ENCODE measurements around the gene EPGN.
A peak's percentile ranks its signal among the peaks of the same experiment; 100 is the strongest.

EPGN gene

DNA sequence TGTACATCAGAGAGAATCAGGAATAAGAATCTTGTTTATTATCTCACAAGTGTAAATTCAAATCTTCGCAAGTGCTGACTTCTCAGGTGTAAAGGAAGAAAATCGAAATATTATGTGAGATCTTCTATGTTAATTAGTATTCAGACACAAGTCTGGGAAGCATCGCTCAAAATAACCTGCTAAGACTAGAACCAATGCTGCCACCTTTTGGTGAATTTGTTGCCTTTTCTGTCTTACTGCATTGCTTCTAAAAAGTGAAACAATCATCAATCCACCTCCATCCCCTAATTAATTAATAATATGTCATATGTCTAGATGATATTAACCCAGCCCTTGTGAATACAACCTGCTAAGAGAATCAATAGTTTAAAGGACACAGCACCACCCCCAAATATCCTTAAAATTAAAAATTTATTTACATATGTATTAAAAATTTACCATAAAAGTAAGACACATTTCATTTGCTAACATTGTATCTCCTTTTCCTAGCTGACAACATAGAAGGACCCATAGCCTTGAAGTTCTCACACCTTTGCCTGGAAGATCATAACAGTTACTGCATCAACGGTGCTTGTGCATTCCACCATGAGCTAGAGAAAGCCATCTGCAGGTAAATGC lies 3.5 kb downstream of the EPGN start:
- DNase-seq (ENCODE audit: low spot score) = peak; percentile 9

DNA sequence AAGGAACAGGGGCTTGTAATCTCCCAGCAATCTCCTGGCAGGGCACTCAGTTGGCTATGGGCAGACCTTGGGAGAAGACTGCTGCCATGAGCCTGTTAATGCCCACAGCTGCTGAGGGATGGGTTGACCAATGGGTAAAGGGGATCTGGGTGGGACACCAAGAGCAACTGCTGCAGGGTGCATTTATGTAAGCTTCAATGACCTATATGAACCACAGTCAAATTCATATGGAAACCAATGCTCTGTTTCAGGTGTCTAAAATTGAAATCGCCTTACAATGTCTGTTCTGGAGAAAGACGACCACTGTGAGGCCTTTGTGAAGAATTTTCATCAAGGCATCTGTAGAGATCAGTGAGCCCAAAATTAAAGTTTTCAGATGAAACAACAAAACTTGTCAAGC lies 6.1 kb downstream of the EPGN start:
- DNase-seq (ENCODE audit: low spot score) = no peak

DNA sequence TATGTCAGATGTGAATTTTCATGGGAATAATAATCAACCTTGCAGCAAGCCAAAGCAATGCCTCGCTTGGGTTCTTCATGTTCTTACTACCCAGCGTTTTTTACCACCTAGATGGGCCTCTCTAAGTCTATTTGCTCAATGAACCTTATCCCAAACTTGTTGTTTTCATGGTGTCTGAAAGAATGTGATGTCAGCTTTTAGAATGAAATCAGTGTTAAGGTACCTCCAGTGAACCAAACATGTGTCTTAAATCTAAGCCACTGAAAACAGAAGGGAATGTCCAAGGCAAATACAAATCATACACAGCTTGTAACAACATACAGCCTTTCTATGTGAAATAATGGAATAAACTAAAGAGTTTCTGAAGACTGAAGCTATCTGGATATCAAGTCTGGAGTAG lies 6.7 kb downstream of the EPGN start:
- no peak for DNase-seq (ENCODE audit: low spot score)

DNA sequence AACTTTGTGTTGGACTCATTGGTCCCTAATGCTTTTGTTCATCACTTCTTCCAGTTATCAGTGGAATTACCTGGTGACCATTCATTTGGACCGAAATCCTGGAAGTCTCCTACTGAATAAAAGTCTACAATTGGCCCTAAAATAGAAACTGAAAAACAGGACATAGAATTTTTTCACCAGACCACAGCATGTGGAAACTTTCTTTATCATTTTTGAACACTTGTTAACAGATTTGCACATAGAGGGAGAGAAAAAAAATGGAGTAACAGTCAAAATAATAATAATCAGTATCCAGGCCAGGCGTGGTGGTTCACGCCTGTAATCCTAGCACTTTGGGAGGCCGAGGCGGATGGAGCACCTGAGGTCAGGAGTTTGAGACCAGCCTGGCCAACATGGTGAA lies 7.1 kb downstream of the EPGN start:
- DNase-seq (ENCODE audit: low spot score) = no peak

DNA sequence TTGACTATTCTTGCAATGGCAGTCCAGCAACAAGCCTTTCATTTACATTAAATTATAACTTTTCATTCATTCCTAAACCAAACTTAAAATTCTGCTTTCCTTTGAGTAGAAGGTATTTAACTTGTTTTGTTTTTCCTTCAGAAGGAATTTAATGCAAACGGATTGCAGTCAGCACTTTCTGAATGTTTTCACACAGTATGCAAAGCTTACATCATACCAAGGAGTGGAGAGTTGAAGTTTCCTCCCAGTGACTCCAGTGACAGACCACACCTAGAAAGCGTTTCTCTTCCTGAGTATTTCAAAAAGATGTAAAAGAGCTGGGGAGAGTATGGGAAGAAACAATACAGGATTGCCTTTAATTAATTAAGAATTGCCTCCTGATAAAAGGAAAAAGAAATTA lies 8.1 kb downstream of the EPGN start:
- DNase-seq (ENCODE audit: low spot score) = no peak

DNA sequence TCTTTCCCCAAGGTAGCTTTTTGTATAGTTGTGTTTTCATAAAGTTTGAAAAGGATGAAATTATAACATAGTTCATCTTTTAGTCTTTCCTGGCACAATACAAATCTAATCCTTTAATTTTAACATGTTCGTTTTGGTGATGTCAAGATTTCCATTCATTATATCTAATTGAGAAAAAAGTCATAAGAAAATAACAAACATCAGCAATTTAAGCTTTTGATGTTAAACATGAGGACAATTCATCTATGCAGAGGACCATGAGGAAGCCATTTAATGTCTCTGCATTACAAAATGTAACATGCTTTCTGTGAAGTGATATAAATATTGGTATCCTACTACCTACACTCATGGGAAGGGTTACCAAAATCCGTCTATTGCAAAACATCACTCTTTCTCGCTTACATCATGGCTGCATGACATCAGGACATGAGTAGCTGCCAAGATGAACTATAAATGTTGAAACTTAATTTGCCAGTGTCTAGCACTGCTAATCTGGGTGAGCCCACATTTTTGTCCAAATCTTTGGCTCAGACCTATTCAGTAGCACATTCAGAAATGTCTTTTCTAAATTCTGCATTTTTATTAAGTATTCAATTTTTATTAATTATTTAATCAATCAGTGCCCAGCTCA lies 9.5 kb downstream of the EPGN start:
- no peak for DNase-seq (ENCODE audit: low spot score)

DNA sequence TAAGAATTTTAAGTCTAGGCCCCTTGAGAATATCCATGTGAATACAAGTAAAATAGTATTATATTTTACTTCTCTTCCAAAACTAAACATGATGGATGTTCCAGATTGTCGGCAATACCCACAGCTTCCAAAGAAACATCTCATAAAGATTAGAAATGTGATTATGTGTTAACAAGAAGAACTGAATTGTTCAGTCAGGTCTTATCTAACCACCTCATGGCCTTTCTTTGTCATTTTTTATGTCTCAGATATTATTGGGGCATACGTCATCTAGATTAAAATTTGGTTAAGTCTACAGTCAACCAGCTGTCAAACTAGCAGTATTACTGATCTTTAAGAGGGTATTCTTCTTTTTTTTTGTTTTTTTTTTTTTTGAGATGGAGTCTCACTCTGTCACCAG lies 10.0 kb downstream of the EPGN start:
- DNase-seq (ENCODE audit: low spot score) = no peak

DNA sequence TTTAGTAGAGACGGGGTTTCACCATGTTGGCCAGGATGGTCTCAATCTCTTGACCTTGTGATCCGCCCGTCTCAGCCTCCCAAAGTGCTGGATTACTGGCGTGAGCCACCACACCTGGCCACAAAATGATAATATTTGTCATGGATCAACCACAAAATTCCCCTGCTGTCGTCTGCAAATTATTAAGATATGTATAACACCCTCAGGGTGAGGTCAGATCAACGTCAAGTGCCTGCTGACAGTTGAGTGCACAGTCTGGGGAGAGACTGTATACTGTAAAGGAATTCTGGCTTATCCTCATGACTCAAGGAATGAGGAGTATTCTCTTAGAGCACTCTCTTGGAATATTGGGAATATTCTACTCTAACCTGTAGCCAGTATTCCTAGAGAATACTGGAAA lies 11.2 kb downstream of the EPGN start:
- DNase-seq (ENCODE audit: low spot score) = no peak

DNA sequence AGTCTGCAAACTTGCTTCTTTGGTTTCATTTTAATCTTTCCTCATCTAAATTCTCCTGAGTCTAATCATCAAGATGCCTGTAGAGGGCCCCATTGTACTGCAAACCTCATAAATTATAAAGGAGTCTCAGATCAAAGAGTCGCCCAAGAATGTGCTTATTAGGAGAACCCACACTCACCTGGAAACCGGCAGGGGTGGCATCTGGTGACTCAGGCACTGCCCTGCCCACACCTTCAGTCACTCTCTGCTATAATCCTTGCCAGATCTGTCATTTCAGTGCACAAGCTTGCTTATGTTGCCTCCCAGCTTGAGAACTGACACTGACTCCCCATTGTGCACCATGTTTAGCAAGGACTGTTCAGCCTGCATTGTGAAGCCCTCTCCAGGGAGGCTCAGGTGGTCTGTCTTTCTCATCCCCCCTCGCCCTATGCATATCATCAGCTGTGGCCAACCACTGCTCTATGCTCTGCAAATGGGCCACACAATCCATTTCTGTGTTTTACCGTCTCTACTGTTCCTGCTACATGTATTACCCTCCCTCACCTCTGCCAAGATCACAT lies 12.4 kb downstream of the EPGN start:
- DNase-seq (ENCODE audit: low spot score) = peak; percentile 34

DNA sequence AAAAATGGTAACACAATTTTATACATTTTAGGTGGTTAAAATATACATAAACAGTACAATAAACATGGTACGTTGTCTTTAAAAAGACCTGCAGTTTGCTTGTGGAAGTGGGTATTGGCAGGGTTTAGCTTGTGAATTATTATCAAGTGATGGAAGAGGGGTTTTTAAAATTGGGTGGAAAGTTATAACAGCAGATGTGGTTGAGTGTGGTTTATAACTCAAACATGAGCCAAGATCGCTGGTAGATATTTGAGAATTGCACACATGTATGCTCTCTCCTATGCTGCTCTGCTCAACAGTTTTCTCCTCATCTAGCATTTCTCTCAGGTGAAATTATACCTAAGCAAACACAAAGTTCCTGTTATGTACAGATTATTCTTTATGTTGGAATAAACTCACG lies 14.0 kb downstream of the EPGN start:
- no peak for DNase-seq (ENCODE audit: low spot score)

DNA sequence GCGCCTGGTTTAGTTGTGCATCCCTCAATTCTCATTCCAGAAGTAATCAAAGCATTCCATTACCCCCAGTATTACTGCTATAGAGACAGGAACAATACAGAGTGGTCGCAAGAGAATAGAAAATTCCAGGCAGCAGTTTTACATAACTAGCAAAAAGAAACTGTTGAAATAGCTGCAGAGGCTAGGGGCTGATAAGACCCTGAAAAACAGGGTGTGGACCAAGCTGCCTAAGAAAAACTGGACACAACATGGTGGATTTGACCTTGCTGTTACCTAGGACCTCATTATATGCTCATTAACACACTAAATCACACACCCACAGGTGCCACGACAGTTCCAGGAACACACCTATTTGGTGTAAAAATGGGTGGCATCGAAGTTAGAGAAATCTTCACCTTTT lies 15.4 kb downstream of the EPGN start:
- no peak for DNase-seq (ENCODE audit: low spot score)

DNA sequence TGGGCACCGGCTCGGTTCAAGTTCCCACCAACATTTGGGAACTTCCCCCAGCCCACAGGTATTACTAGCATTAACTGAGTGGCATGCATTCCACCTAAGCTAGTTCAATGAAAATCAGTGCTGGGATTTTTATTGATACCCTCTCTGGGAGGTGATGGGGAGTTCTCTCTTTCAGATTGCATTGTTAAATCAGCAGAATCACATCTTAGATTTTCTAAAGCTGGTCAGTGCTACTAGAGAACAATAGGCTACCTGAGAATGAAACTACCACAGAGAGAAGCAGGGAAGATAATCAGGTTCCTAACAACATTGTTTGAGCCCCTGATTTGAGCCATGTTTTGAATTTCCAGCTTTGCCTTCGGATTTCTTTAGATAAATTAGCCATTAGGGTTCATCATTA lies 16.0 kb downstream of the EPGN start:
- no peak for DNase-seq (ENCODE audit: low spot score)

DNA sequence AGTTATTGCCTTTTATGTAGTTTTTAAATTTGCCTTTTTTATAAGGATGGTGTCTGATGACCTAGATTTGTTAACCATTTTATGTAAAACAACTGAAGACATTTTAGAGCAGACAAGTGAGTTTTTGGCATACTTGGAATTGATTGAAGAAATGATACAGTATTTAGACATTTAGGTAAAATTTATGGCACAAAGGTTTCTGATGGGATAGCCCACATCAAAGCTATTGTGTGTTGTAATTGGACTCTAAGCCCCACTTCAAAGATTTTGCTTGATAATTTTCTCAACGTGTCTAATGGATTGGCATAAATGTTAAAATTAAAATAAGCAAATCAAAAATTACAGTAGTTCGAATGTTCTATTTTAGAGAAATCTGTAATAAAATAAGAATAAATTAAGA lies 17.6 kb downstream of the EPGN start:
- no peak for DNase-seq (ENCODE audit: low spot score)

DNA sequence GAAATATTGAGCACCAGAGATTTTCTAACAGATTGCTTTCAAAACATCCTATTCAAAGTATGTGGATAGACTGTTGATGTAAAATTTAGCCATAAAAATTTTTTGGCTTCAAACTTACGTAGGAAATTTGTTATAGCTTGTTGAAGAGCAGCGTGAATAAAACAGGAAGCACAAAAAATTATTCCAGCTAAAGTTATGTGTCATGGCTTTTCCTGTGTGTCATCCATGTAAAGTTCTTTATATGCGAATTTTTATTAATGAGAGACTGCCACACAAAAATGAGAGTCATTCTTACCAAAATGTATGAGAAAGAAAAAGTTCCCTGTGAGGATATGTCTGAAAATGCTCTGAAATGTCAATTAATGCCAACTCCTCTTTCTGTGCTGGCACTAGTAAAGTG lies 19.5 kb downstream of the EPGN start:
- DNase-seq (ENCODE audit: low spot score) = no peak

DNA sequence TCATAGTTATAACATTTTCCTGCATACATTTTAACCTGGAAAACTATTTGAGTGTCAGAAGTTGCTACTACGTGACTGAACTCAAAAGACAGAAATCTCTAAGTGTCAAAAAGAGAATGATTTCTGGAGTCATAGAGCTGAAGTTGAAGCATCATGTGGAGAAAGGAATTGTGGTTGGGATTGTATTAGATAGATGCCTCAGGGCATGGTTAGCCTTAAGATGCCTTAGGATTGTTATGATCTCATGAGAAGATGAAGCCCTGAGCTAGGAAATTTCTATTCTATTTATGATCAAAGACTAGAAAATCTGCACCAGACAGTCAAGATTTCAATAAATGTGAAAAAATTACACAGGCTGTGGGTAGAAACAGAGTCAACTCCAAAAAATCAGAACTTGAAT lies 20.2 kb downstream of the EPGN start:
- no peak for DNase-seq (ENCODE audit: low spot score)

DNA sequence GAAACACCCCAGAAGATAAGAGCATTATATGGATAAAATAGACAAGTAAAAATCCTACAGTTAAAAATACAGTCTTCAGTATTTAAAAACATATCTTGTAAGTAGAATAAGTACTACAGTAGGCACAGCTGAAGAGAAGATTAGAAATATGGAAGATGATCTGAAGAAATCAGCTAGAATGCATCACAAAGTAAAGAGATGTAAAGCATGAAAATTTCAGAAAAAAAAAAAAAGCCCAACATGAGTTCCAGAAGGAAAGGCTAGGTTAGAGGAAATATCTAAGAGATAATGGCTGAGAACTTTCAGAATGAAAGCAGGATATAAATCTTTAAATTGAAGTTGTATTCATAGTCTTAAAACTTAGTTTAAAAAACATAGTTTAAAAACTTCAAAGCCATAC lies 21.0 kb downstream of the EPGN start:
- DNase-seq (ENCODE audit: low spot score) = no peak

DNA sequence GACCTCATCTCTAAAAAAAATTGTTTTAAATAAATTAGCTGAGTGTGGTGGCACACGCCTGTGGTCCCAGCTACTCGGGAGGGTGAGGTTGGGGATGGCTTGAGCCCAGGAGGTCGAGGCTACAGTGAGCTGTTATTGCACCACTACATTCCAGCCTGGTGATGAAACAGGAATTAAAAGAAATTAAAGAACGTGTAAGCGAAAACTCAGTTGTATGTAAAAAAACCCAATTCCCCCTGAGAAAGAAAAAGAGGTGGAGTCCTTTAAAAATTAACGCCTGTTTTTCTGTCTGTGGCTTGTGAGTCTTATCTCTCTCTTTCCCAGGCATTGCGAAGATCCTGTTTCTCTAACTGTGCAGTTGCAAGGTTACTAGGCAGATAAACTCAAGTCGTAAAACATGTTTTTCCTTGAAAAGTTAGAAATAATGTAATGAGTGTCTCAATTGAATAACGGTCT lies 22.1 kb downstream of the EPGN start:
- DNase-seq (ENCODE audit: low spot score) = no peak

DNA sequence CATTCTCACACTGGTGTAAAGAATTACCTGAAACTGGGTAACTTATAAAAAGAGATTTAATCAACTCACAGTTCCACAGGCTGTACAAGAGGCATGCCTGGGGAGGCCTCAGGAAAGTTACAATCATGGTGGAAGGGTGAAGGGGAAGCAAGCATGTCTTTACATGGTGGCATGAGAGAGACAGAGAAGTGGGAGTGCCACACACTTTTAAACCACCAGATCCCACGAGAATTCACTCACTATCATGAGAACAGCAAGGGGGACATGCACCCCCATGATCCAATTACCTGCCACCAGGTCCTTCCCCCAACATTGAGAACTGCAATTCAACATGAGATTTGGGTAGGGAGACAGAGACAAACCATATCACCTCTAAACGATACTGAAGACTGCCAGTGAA lies 23.0 kb downstream of the EPGN start:
- no peak for DNase-seq (ENCODE audit: low spot score)

DNA sequence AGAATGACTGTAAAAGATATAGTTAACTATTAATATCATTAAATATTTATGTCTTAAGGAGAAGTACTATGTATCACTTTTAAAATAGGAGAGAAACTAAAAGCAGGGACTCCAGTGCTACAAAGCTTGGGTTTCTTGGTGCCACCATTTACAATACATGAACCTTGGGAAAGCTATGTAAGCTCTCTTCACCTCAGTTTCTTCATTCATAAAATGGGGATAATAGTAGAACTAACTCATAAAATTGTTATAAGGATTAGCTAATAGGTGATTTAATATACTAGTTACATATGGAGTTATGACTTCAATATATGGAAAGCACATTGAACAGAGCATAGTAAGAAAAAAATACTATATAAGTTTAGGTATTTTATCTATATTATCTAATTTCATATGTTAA lies 23.7 kb downstream of the EPGN start:
- no peak for DNase-seq (ENCODE audit: low spot score)

DNA sequence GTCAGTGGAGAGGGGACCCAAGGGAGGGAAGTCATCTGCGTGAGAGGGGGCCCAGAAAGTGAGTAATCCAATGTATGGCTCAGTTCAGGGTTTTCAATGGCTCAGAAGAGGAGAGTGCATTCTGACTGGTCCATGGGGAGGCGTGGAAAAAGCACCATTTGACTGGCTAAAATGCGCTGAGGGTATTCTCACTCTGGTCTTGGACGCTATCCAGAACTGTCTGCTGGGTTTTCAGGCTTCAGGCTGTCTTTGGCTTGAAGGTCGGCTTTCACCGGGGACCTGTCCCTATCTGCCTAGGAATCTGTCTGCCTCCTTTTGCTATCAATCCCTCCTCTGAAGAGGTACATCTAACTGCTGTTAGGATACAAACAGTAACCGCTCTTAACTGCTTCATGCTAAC lies 26.4 kb downstream of the EPGN start:
- DNase-seq (ENCODE audit: low spot score) = no peak

DNA sequence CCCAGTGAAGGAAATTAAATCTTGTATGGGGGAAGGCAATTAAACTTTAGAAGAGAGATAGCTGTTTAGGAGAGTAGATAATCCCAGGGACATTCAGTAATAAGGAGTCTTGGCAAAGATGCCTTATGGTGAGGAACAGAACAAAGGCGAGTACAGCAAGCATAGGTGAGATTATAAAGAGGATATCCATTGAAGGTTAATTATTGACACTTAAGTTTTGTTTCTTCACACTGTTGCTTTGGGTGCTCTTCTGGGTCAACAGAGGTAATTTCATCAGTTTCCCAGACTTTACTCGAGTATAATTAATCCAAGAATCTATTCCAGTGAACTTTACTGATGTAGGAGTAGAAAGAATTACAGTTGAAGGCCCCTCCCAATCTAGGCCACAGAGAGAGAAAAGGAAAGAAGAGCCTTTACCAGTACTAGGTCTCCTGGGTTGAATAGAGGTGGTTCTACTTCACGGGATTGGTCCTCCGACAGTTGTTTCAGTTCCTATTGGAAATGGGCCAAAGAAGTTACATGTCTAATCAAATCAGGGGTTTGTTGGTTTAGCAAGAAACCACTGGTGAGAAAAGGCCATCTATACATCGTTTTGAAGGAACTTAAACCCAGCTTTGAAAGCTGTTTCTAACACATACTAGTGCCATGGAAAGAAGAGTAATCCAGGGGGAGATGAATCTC lies 27.2 kb downstream of the EPGN start:
- no peak for DNase-seq (ENCODE audit: low spot score)

DNA sequence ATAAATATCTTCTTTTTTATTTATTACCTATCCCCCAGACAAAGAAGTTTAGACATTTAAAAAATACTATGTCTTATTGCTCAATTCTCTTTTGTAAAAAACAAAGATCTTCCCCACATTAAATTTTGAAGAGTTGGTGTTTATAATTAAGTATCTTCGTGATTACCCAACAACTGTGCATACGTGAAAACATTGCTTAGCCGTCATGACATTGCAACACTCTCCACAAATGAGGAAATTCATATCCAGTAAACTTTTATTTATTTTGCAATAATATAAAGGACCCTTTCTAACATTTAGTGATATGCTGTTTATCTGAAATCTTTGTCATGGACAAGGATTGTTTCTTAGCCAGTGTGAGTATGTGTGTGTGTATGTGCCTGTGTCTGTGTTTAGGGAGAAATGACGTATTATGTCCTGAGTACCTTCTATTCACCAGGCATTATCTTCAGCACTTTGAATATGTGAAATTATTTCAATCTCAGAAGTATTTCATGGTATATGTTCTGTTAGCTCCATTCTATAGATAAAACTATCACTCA lies 30.6 kb downstream of the EPGN start:
- no peak for DNase-seq (ENCODE audit: low spot score)

DNA sequence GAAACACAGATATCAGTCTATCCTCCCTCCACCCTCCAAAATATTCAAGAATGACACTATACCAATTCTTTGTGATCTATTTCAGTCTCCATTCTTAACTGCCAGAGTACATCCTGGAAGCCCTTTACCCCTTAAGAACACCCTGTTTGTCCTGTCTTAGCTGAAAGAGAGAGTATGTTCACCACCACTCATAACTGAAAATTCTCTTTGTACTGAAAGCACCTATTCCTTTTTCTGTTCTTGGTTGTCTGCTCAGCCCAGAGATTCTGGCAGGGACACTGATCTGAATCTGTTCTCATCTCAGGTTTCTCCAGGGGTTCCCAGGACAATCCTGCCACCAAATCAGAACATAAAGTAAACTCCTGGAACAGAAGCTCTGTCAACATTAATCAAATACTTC lies 31.2 kb downstream of the EPGN start:
- DNase-seq (ENCODE audit: low spot score) = no peak
